HepG2 (cell line): ENCODE measurements around the gene DNMBP. TPM values are rescaled to one million over a fixed set of nuclear protein-coding genes. Genes with fewer than 3 reads are reported as not detected.

ENCODE experiments used
- ATAC-seq: fragments of 200-7000 bp; cut with Tn5 transposase; 3 replicates; pipeline ENCODE4 v1.9.1; 2020; ENCODE audit warnings: mild to moderate bottlenecking, moderate library complexity
- BruUV-seq: library from RNA; stranded (reverse); fragments of 400-500 nt; replicated peaks from 2 replicates; lab custom pipeline; 2021; lab: Mats Ljungman, UMichigan
- CTCF ChIA-PET: fragments of 300-600 bp; formaldehyde crosslinking; extraction: SDS; loops from one replicate; lab custom pipeline; 2021; ENCODE audit warnings: low total read pairs, inconsistent platforms, low intra/inter-chr PET ratio; lab: Yijun Ruan, JAX
- POLR2A ChIA-PET: fragments of 350-600 bp; sonication (Branson Sonifier 250); formaldehyde crosslinking; loops from one replicate; lab custom pipeline; 2020; ENCODE audit warnings: antibody characterized with exemption, inconsistent platforms; lab: Yijun Ruan, JAX
- DNase-seq: peaks from one replicate; pipeline ENCODE4 v3.0.0-alpha.2; 2015; ENCODE audit warnings: low spot score
- FAIRE-seq: peaks from 3 replicates; lab custom pipeline; 2011; peaks lifted over from hg19 to GRCh38; lab: Jason Lieb, UNC
- H2AFZ ChIP-seq: one replicate; pipeline ENCODE4 v1.6.1; 2011; ENCODE audit warnings: low read length, inconsistent platforms
- H3K27ac ChIP-seq: fragments of 300-600 bp; 3 replicates; pipeline ENCODE4 v1.8.0; 2011; ENCODE audit warnings: mixed run types, mild to moderate bottlenecking, mixed read lengths, low read length, inconsistent platforms; ENCODE audit not compliant: insufficient read depth; ENCODE audit errors: extremely low read length
- H3K27me3 ChIP-seq, 2 experiments: fragments of 200-600 bp in 1 of 2; 2 replicates in 1 of 2; 3 replicates in 1 of 2; pipeline versions ENCODE4 v1.6.0 to v1.8.0; 2011; ENCODE audit warnings: low read length in 2 of 2, mild to moderate bottlenecking in 2 of 2, moderate library complexity in 2 of 2, inconsistent platforms in 1 of 2; ENCODE audit not compliant: insufficient read depth in 2 of 2, control insufficient read depth in 1 of 2
- H3K36me3 ChIP-seq, 2 experiments: fragments of 200-600 bp in 1 of 2; replicated peaks in 1 of 2; 2 replicates in 1 of 2; 3 replicates in 1 of 2; pipeline versions ENCODE4 v1.5.1 to v1.8.0; 2011; ENCODE audit warnings: low read length in 2 of 2, inconsistent platforms in 1 of 2; ENCODE audit not compliant: insufficient read depth in 2 of 2, control insufficient read depth in 1 of 2
- H3K4me1 ChIP-seq: 2 replicates; pipeline ENCODE4 v1.5.1; 2012; ENCODE audit warnings: low read length, inconsistent platforms; ENCODE audit not compliant: insufficient read depth
- H3K4me2 ChIP-seq: 2 replicates; pipeline ENCODE4 v1.6.0; 2011; ENCODE audit warnings: low read depth, low read length, inconsistent platforms
- H3K4me3 ChIP-seq, 3 experiments: fragments of 200-600 bp in 1 of 3; sonication (generic), shearing (Covaris generic) in 1 of 3; replicated peaks in 1 of 3; 2 replicates each; pipeline ENCODE4 v1.5.1; 2011 to 2016; ENCODE audit warnings: low read length in 3 of 3, inconsistent platforms in 2 of 3, low read depth in 2 of 3, mild to moderate bottlenecking in 2 of 3, control low read depth in 1 of 3, mixed read lengths in 1 of 3; ENCODE audit not compliant: insufficient read depth in 1 of 3
- H3K79me2 ChIP-seq: one replicate; pipeline ENCODE4 v1.6.1; 2011; ENCODE audit warnings: low read length, inconsistent platforms; ENCODE audit not compliant: insufficient read depth
- H3K9ac ChIP-seq: 2 replicates; pipeline ENCODE4 v1.6.0; 2011; ENCODE audit warnings: mild to moderate bottlenecking, low read depth, low read length, inconsistent platforms; ENCODE audit not compliant: insufficient read depth
- H3K9me3 ChIP-seq: 2 replicates; pipeline ENCODE4 v1.5.1; 2012; ENCODE audit warnings: mild to moderate bottlenecking, low read length
- H4K20me1 ChIP-seq: 2 replicates; pipeline ENCODE4 v1.6.0; 2011; ENCODE audit warnings: inconsistent platforms, mild to moderate bottlenecking, low read length, moderate library complexity; ENCODE audit not compliant: insufficient read depth
- KLF15 ChIP-seq: sonication (generic); formaldehyde crosslinking; IDR thresholded peaks from 2 replicates; pipeline ENCODE4 v1.8.1; 2023; ENCODE audit warnings: borderline replicate concordance, mild to moderate bottlenecking, inconsistent platforms, missing genetic modification reagents, mixed read lengths
- NFYB ChIP-seq: sonication (generic); formaldehyde crosslinking; IDR thresholded peaks from 2 replicates; pipeline ENCODE4 v1.4.0; 2020; ENCODE audit warnings: missing genetic modification reagents
- RBM39 ChIP-seq: fragments of 200-400 bp; formaldehyde crosslinking; IDR thresholded peaks from one replicate; pipeline ENCODE4 v1.6.1; 2018; ENCODE audit warnings: antibody characterized with exemption, mild to moderate bottlenecking, low read depth, low read length; ENCODE audit not compliant: poor library complexity, severe bottlenecking
- SNRNP70 ChIP-seq: fragments of 200-400 bp; formaldehyde crosslinking; IDR thresholded peaks from 2 replicates; pipeline ENCODE4 v1.6.1; 2017; ENCODE audit warnings: mild to moderate bottlenecking, low read depth, low read length, moderate library complexity
- STAG1 ChIP-seq: sonication (generic); formaldehyde crosslinking; IDR thresholded peaks from 2 replicates; pipeline ENCODE4 v1.4.0; 2020; ENCODE audit warnings: missing genetic modification reagents
- TOE1 ChIP-seq: sonication (generic); formaldehyde crosslinking; IDR thresholded peaks from 2 replicates; pipeline ENCODE4 v1.4.0; 2020; ENCODE audit warnings: mild to moderate bottlenecking, missing genetic modification reagents
- ZNF337 ChIP-seq: sonication (generic); formaldehyde crosslinking; IDR thresholded peaks from 2 replicates; pipeline ENCODE4 v1.5.1; 2020; ENCODE audit warnings: missing genetic modification reagents, low read depth, mild to moderate bottlenecking, borderline replicate concordance
- ZNF563 ChIP-seq: sonication (generic); formaldehyde crosslinking; IDR thresholded peaks from 2 replicates; pipeline ENCODE4 v1.8.0; 2022; ENCODE audit warnings: mild to moderate bottlenecking, moderate library complexity, missing genetic modification reagents
- WGBS: methylation state at CpG from one replicate; pipeline ENCODE4 v1.1.6; 2017; ENCODE audit warnings: low lambda C conversion rate; 5-methylcytosine and 5-hydroxymethylcytosine counted together
- in situ Hi-C: cut with HindIII; loops from 2 replicates; pipeline ENCODE4 v1.10.0; 2017; ENCODE audit warnings: low pct_unique_long_range_greater_than_20kb; ENCODE audit not compliant: extremely low pct_ligation_motif_present
- intact Hi-C: fragments of 100-400 bp; cut with micrococcal nuclease; formaldehyde crosslinking; loops from one replicate; pipeline ENCODE4 v1.10.0; 2022; ENCODE audit not compliant: unreplicated experiment
- polyA plus RNA-seq, 8 experiments: library from polyadenylated mRNA; depleted of rRNA in 3 of 8; stranded (reverse) in 7 of 8; unstranded in 1 of 8; fragments of >200 nt; fragmentation: Illumina TruSeq in 4 of 8; extraction: Trizol in 4 of 8; gene quantifications; 2 replicates each; pipeline versions ENCODE4 v1.2.1 to v1.2.3, GENCODE V29; 2011 to 2016; ENCODE audit warnings: low read depth in 4 of 8, missing spikeins in 1 of 8, mixed read lengths in 1 of 8; ENCODE audit not compliant: insufficient read depth in 1 of 8
- total RNA-seq, 5 experiments: library from RNA; depleted of rRNA; stranded (reverse); fragments of >200 nt; fragmentation: Illumina TruSeq; extraction: Trizol; gene quantifications; 2 replicates each; pipeline ENCODE4 v1.2.3, GENCODE V29; 2016; ENCODE audit warnings: low read depth in 1 of 5
- TF ChIP-seq, protein P1 (sequence below): sonication (generic); formaldehyde crosslinking; IDR thresholded peaks from 2 replicates; pipeline ENCODE4 v1.5.0; 2020; ENCODE audit warnings: mild to moderate bottlenecking, missing genetic modification reagents

The DNMBP gene
- total and polyA plus RNA-seq, 2 of the 13 experiments (the other 11 are each of a cell fraction or from before 2014, with no cell fraction given): 3.6 to 6.3 TPM

DNA sequence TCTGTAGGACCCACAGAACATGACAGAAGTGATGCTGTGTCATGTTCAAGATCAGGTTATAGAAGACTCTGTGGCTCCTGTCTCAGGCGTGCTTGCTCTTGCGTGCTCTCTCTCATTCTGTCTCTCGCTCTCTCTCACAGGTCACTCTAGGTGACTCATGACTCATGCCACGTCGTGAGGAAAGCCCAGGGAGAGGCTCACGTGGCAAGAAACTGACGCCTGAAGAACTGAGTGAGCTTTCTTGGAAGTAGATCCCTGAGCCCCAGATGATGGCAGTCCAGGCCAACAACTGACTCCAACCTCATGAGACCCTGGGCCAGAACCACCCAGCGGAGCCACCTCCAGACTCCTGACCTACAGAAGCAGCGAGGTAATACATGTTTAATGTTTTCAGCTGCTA, 103.3 kb downstream of the DNMBP start:
- no peak overlapping the region for H3K4me2 ChIP-seq
- no peak overlapping the region for H3K9ac ChIP-seq
- ChIA-PET POLR2A (no interaction called here), CTCF (no interaction called here)
- no peaks in the 10 kb centered on the region for H3K4me1 ChIP-seq
- H3K79me2 ChIP-seq: no peaks in the 10 kb centered on the region
- no peaks in the 10 kb centered on the region for H3K9me3 ChIP-seq
- no TSS peak for BruUV-seq
- H3K4me3 ChIP-seq: no peak overlapping the region
- TF ChIP-seq ZNF563 (CRISPR knock-in tag) (no peak), ZNF337 (CRISPR knock-in tag) (no peak), NFYB (CRISPR knock-in tag) (no peak), STAG1 (CRISPR knock-in tag) (peak; percentile 24; the same call in 1 of the 2 replicates), TOE1 (no peak), KLF15 (CRISPR knock-in tag) (no peak), RBM39 (no peak), SNRNP70 (no peak)
- TF ChIP-seq, protein P1, sequence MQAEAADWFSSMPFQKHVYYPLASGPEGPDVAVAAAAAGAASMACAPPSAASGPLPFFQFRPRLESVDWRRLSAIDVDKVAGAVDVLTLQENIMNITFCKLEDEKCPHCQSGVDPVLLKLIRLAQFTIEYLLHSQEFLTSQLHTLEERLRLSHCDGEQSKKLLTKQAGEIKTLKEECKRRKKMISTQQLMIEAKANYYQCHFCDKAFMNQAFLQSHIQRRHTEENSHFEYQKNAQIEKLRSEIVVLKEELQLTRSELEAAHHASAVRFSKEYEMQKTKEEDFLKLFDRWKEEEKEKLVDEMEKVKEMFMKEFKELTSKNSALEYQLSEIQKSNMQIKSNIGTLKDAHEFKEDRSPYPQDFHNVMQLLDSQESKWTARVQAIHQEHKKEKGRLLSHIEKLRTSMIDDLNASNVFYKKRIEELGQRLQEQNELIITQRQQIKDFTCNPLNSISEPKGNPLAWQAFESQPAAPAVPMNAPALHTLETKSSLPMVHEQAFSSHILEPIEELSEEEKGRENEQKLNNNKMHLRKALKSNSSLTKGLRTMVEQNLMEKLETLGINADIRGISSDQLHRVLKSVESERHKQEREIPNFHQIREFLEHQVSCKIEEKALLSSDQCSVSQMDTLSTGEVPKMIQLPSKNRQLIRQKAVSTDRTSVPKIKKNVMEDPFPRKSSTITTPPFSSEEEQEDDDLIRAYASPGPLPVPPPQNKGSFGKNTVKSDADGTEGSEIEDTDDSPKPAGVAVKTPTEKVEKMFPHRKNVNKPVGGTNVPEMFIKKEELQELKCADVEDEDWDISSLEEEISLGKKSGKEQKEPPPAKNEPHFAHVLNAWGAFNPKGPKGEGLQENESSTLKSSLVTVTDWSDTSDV: no peak
- no peak overlapping the region for H2AFZ ChIP-seq
- no peak for FAIRE-seq
- intact Hi-C loops: no loop called here
- no peak overlapping the region for H3K27ac ChIP-seq
- peaks cover 26 to 44% of the 10 kb centered on the region in 2 experiments for H3K36me3 ChIP-seq
- in situ Hi-C loops: no loop called here
- no peaks in the 10 kb centered on the region for H4K20me1 ChIP-seq
- H3K27me3 ChIP-seq: no peaks in the 10 kb centered on the region
- ATAC-seq: no peak
- DNase-seq: no peak
- 88% methylated on average over 9 of the region's 9 CpGs for WGBS
